Measurements from ENCODE around the gene TTLL3. TPM values are rescaled to one million over a fixed set of nuclear protein-coding genes. Genes with fewer than 3 reads are reported as not detected.
"Not testable (repeated sequence)": the region's sequence is repeated elsewhere in the genome, so short reads cannot be mapped to it uniquely, and the experiment has no call there.

The TTLL3 gene
- total and polyA plus RNA-seq, 2 donors (not counting 1 experiment from before 2014, with no cell fraction given), result 84.5 to 168 TPM

GRCh38 chr3:9875448-9875847 lies 65.4 kb downstream of the TTLL3 start:
- no peak for ATAC-seq (ENCODE audit: low read depth)
- no peaks in the 10 kb centered on the region for H3K9me3 ChIP-seq (ENCODE audit: control extremely low read depth in 1 of 3, control insufficient read depth in 2 of 3, insufficient read depth in 1 of 3, low read length in 2 of 3)
- H3K36me3 ChIP-seq (replicated peaks in 1 of 2; ENCODE audit: control extremely low read depth in 1 of 2, control insufficient read depth in 1 of 2, extremely low read depth in 1 of 2, insufficient read depth in 2 of 2, low read length in 1 of 2), result no peaks in the 10 kb centered on the region
- no peak overlapping the region for H2AFZ ChIP-seq (ENCODE audit: insufficient read depth, low read depth, low read length, poor library complexity, severe bottlenecking)
- CTCF ChIA-PET, result interaction anchor here (1.3 kb wide), 1 partner anchor 83 kb away, joined by 4 read pairs; the partner anchor contains the start of gene ARPC4
- H3K4me3 Mint-ChIP-seq, result no peak overlapping the region
- H3K4me3 ChIP-seq (ENCODE audit: control extremely low read depth in 1 of 5, extremely low read depth in 1 of 5, insufficient read depth in 1 of 5, low read depth in 2 of 5, low read length in 4 of 5), result no peak overlapping the region
- H3K27me3 ChIP-seq (replicated peaks in 1 of 4; ENCODE audit: control extremely low read depth in 1 of 4, control insufficient read depth in 3 of 4, insufficient read depth in 4 of 4, low read length in 3 of 4), result no peaks in the 10 kb centered on the region
- intact Hi-C loops (cut with micrococcal nuclease), result no loop called here
- no peaks in the 10 kb centered on the region for H3K4me1 ChIP-seq (ENCODE audit: control insufficient read depth in 2 of 2, insufficient read depth in 2 of 2, low read length in 2 of 2)
- no peak for TF ChIP-seq CTCF (IDR thresholded peaks at IDR 0.05)
- TF ChIP-seq EZH2 (IDR thresholded peaks at IDR 0.05; ENCODE audit: borderline replicate concordance, insufficient read depth, low read depth, low read length, poor library complexity, severe bottlenecking), result no peak
- no peak overlapping the region for H3K9ac ChIP-seq (ENCODE audit: low read length)
- H4K20me1 ChIP-seq (ENCODE audit: control insufficient read depth, insufficient read depth, low read length, poor library complexity, severe bottlenecking), result no peaks in the 10 kb centered on the region
- H3K27ac Mint-ChIP-seq, result no peak overlapping the region
- no peaks in the 10 kb centered on the region for H3K9me3 Mint-ChIP-seq (ENCODE audit: insufficient read depth)
- H3K4me1 Mint-ChIP-seq, result no peaks in the 10 kb centered on the region
- no peak overlapping the region for H3K4me2 ChIP-seq (replicated peaks; ENCODE audit: low read depth, low read length, poor library complexity, severe bottlenecking)
- H3K79me2 ChIP-seq (ENCODE audit: control insufficient read depth, insufficient read depth, low read length), result no peaks in the 10 kb centered on the region
- DNase-seq, result no peak
- no peak overlapping the region for H3K27ac ChIP-seq (ENCODE audit: low read length in 2 of 2)
- POLR2A ChIA-PET, result no interaction called here
- H3K27me3 Mint-ChIP-seq, result peaks cover 14% of the 10 kb centered on the region

- H3K36me3 ChIP-seq (replicated peaks in 1 of 2; ENCODE audit: control extremely low read depth in 1 of 2, control insufficient read depth in 1 of 2, extremely low read depth in 1 of 2, insufficient read depth in 2 of 2, low read length in 1 of 2); H3K4me1 Mint-ChIP-seq; H3K9ac ChIP-seq (ENCODE audit: low read length); H3K4me3 ChIP-seq (ENCODE audit: control extremely low read depth in 1 of 5, extremely low read depth in 1 of 5, insufficient read depth in 1 of 5, low read depth in 2 of 5, low read length in 4 of 5); H3K4me1 ChIP-seq (ENCODE audit: control insufficient read depth in 2 of 2, insufficient read depth in 2 of 2, low read length in 2 of 2); H3K4me3 Mint-ChIP-seq; H3K4me2 ChIP-seq (replicated peaks; ENCODE audit: low read depth, low read length, poor library complexity, severe bottlenecking); H3K9me3 Mint-ChIP-seq (ENCODE audit: insufficient read depth); H3K27me3 ChIP-seq (replicated peaks in 1 of 4; ENCODE audit: control extremely low read depth in 1 of 4, control insufficient read depth in 3 of 4, insufficient read depth in 4 of 4, low read length in 3 of 4); H3K27ac Mint-ChIP-seq; H4K20me1 ChIP-seq (ENCODE audit: control insufficient read depth, insufficient read depth, low read length, poor library complexity, severe bottlenecking); H2AFZ ChIP-seq (ENCODE audit: insufficient read depth, low read depth, low read length, poor library complexity, severe bottlenecking); H3K27ac ChIP-seq (ENCODE audit: low read length in 2 of 2); CTCF ChIA-PET; H3K9me3 ChIP-seq (ENCODE audit: control extremely low read depth in 1 of 3, control insufficient read depth in 2 of 3, insufficient read depth in 1 of 3, low read length in 2 of 3); DNase-seq; H3K79me2 ChIP-seq (ENCODE audit: control insufficient read depth, insufficient read depth, low read length); ATAC-seq (ENCODE audit: low read depth); intact Hi-C loops (cut with micrococcal nuclease): not testable (repeated sequence)
- WGBS (ENCODE audit: insufficient coverage), result 93% methylated on average over 2 of the region's 4 CpGs
- POLR2A ChIA-PET, result interaction anchor here (0.7 kb wide), 1 partner anchor 69 kb away, joined by 7 read pairs; no protein-coding TSS in a partner anchor
- H3K27me3 Mint-ChIP-seq, result peaks cover 14% of the 10 kb centered on the region
These were observed 66.2 kb downstream of the TTLL3 start for GRCh38 chr3:9876255-9876654.
